ENCODE data around the gene PLEKHA1.

Gene PLEKHA1

DNA sequence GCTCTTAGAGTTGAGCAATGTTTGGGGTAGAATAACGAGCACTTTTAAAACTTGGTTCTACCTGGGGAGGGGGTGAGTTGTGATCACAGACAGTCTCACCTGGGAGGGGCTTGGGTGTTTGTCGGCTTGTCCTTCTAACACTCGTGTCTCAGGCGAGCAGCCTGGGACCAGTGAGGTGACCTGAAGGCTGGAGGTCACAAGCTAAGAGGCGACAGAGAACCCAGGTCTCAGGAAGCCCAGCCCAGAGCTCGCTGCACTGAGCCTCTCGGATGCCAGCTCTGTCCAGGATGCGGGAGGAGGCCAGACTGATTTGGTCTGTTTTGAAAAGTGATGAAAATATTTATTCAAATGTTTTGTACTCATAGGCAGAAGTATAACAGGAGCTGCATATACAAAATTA lies 98.6 kb downstream of the PLEKHA1 start:
- H3K9ac ChIP-seq (ENCODE audit: low read length), result no peak overlapping the region
- H3K27ac ChIP-seq (ENCODE audit: low read depth, low read length), result no peak overlapping the region
- peaks cover 39% of the 10 kb centered on the region for H3K4me1 ChIP-seq (ENCODE audit: control insufficient read depth, insufficient read depth, low read length)
- H3K36me3 ChIP-seq (ENCODE audit: control insufficient read depth, insufficient read depth, low read length), result no peaks in the 10 kb centered on the region
- no peaks in the 10 kb centered on the region for H3K9me3 ChIP-seq (ENCODE audit: control insufficient read depth, insufficient read depth, low read depth, low read length)
- H3K27me3 ChIP-seq (ENCODE audit: control insufficient read depth, insufficient read depth, low read length), result no peaks in the 10 kb centered on the region; the same call in 1 of the 2 replicates
- H3K4me3 ChIP-seq (ENCODE audit: low read depth, low read length), result no peak overlapping the region

DNA sequence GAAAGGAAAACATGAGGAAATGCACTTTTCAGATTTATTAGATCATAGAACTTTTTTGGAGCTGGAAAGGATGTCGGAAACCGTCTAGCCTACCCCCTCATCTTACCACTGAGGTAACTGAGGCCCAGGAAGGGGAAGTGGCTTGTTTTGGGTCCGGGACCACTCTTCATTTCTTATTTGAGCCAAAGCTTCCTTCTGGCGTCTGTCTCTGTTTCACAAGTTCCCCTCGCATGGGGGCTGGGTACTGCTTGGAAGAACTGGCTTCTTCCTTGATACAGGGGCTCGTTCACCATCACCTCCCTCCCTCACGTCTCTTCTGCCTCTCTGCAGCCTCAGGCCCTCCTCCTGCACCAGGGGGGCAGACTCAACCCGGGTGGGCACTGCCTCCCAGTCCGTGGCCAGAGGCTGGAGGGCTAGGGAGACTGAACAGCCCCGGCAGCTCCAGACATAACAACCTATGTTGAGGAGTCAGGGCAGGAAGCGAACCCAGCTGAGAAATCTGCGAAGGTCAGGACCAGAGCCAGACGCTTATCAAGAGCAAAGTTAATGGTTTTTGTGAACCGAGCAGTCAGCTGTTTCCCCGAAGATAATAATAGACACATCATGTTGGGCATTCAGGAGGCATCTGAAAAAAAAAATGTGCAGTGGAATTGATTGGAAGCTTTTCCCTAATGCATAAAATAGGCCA lies 99.8 kb downstream of the PLEKHA1 start:
- no peaks in the 10 kb centered on the region; the same call in 1 of the 2 replicates for H3K27me3 ChIP-seq (ENCODE audit: control insufficient read depth, insufficient read depth, low read length)
- H3K4me1 ChIP-seq (ENCODE audit: control insufficient read depth, insufficient read depth, low read length), result peaks cover 47% of the 10 kb centered on the region
- H3K9me3 ChIP-seq (ENCODE audit: control insufficient read depth, insufficient read depth, low read depth, low read length), result no peaks in the 10 kb centered on the region
- H3K4me3 ChIP-seq (ENCODE audit: low read depth, low read length), result no peak overlapping the region
- peak overlapping the region; percentile 31; the same call in 1 of the 2 replicates for H3K27ac ChIP-seq (ENCODE audit: low read depth, low read length)
- H3K9ac ChIP-seq (ENCODE audit: low read length), result no peak overlapping the region
- no peaks in the 10 kb centered on the region for H3K36me3 ChIP-seq (ENCODE audit: control insufficient read depth, insufficient read depth, low read length)

DNA sequence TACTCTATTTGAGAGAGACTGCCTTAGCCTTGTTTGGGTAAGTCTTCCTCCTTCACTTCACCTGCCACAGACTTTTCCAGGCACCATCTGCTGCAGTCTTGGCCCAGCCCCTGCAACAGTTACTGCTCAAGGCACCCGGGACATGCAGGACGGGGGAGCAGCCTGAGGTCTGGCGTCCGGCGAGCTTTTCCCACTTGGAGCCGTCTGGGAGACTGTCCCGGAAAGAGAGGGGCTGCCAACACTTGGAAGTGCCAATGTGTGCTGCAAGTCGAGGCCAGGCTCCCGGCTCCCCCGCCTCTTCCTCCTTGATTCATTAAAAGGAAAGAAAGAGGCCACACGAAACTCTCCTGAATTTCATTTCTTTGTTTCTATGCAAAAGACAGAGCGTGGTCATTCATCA lies 100.6 kb downstream of the PLEKHA1 start:
- H3K27ac ChIP-seq (ENCODE audit: low read depth, low read length), result peak overlapping the region; percentile 31; the same call in 1 of the 2 replicates

DNA sequence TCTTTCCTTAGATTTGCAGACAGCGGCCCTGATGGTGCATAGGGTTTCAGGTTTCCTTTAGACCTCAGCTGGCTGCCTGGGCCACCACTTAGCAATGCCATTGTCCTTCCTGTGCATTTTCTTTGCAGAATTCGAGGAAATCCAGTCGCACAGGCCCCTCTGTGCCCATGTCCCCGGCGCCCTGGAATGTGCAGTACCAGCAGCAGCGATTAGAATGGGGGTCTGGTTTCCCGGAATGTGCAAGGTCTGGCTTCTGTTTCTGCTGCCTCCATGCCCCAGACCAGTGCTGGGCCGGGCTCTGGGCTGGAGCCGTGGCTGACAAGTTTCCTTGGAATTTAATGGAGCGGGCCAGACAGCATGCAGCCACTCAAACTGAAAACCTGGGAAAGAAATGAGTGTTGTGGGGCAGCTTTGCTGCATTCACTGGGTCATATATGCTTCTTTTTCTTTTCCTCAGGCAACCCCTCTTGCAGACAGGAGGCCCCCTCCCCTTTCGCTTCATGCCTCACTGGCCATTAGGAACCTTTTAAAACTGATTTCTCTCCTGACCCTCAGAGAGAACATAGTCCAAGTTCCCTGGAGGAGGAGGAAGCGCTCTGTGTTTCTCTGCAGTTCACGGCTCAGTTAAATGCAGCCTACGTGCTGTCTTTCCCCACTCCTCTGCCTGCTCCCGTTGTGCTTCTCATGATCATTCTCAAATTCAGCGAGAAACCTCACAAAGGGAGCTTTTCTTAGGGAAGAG lies 101.3 kb downstream of the PLEKHA1 start:
- Histone ChIP-seq H3K9ac (ENCODE audit: low read length) (peak overlapping the region; percentile 27), H3K9me3 (ENCODE audit: control insufficient read depth, insufficient read depth, low read depth, low read length) (no peaks in the 10 kb centered on the region), H3K36me3 (ENCODE audit: control insufficient read depth, insufficient read depth, low read length) (no peaks in the 10 kb centered on the region), H3K27me3 (ENCODE audit: control insufficient read depth, insufficient read depth, low read length) (no peaks in the 10 kb centered on the region), H3K4me3 (ENCODE audit: low read depth, low read length) (no peak overlapping the region), H3K4me1 (ENCODE audit: control insufficient read depth, insufficient read depth, low read length) (peaks cover 47% of the 10 kb centered on the region), H3K27ac (ENCODE audit: low read depth, low read length) (no peak overlapping the region; the same call in 1 of the 2 replicates)

More for the DNA sequence above, 100.6 kb downstream of the PLEKHA1 start:
- Histone ChIP-seq H3K4me3 (ENCODE audit: low read depth, low read length) (no peak overlapping the region), H3K9ac (ENCODE audit: low read length) (no peak overlapping the region), H3K9me3 (ENCODE audit: control insufficient read depth, insufficient read depth, low read depth, low read length) (no peaks in the 10 kb centered on the region), H3K27me3 (ENCODE audit: control insufficient read depth, insufficient read depth, low read length) (no peaks in the 10 kb centered on the region), H3K4me1 (ENCODE audit: control insufficient read depth, insufficient read depth, low read length) (peaks cover 47% of the 10 kb centered on the region), H3K36me3 (ENCODE audit: control insufficient read depth, insufficient read depth, low read length) (no peaks in the 10 kb centered on the region)

DNA sequence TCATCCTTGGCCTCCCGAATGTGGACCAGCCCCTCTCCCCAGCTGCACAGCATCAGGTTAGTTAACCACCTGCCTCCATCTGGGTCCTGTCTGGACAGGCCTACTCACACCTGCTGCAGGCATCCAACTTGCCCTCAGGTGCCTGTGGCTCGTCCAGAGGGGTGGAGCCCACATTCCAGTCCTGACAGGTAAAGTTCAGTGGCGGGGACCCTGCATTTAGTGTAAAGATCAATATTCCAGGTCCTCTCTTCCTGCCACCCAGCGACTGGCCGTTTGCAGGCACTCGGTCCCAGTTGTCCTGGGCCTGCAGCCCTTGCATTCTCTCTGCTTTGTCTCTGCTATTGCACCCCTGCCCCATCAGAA lies 101.8 kb downstream of the PLEKHA1 start:
- Histone ChIP-seq H3K9ac (ENCODE audit: low read length) (peak overlapping the region; percentile 27), H3K9me3 (ENCODE audit: control insufficient read depth, insufficient read depth, low read depth, low read length) (peaks cover 2% of the 10 kb centered on the region; the same call in 1 of the 2 replicates), H3K27me3 (ENCODE audit: control insufficient read depth, insufficient read depth, low read length) (no peaks in the 10 kb centered on the region), H3K4me1 (ENCODE audit: control insufficient read depth, insufficient read depth, low read length) (peaks cover 47% of the 10 kb centered on the region), H3K4me3 (ENCODE audit: low read depth, low read length) (no peak overlapping the region), H3K27ac (ENCODE audit: low read depth, low read length) (no peak overlapping the region), H3K36me3 (ENCODE audit: control insufficient read depth, insufficient read depth, low read length) (no peaks in the 10 kb centered on the region)

DNA sequence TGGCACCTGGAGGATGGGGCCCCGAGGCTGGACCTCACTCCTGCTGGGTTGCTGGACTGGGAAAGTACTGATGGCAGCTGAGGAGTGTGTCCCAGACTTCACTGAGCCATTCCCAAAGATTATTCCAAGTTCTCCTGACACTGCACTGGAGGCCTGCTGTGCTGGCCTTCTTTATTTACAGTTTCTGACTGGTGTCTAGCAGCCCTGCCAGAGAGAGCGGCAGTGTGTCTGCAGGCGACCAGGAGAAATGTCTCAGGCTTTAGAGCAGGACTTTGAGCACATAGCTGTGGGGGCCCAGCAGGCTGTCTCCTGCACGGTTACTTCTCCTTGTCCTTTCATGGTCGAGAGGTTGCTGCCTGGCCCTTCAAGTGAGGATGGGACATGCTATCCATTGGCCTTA lies 102.9 kb downstream of the PLEKHA1 start:
- Histone ChIP-seq H3K9me3 (ENCODE audit: control insufficient read depth, insufficient read depth, low read depth, low read length) (peaks cover 13% of the 10 kb centered on the region), H3K27me3 (ENCODE audit: control insufficient read depth, insufficient read depth, low read length) (no peaks in the 10 kb centered on the region), H3K27ac (ENCODE audit: low read depth, low read length) (no peak overlapping the region), H3K4me3 (ENCODE audit: low read depth, low read length) (no peak overlapping the region), H3K36me3 (ENCODE audit: control insufficient read depth, insufficient read depth, low read length) (no peaks in the 10 kb centered on the region), H3K9ac (ENCODE audit: low read length) (no peak overlapping the region), H3K4me1 (ENCODE audit: control insufficient read depth, insufficient read depth, low read length) (peaks cover 47% of the 10 kb centered on the region)

DNA sequence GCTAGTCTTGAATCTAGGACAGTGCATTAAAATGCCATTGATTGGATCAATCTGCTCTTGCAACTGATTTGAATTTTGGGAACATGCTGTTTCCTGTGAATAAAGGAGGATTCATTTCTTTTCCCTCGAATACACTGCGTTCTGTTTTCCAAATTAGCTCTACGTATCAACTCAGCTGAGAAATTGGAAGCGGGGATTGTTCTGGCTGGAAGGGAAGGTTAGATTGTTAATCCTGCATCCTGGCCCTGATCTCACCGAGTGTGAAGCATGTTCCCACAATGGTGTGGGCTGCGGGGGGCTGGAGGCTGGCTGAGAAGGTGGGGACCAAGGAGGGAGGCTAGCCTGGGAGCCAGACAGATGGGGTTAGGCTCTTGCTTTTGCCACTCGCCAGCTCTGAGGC lies 104.5 kb downstream of the PLEKHA1 start:
- Histone ChIP-seq H3K9me3 (ENCODE audit: control insufficient read depth, insufficient read depth, low read depth, low read length) (peaks cover 13% of the 10 kb centered on the region), H3K27ac (ENCODE audit: low read depth, low read length) (no peak overlapping the region), H3K27me3 (ENCODE audit: control insufficient read depth, insufficient read depth, low read length) (no peaks in the 10 kb centered on the region), H3K4me3 (ENCODE audit: low read depth, low read length) (no peak overlapping the region), H3K4me1 (ENCODE audit: control insufficient read depth, insufficient read depth, low read length) (peaks cover 46% of the 10 kb centered on the region), H3K9ac (ENCODE audit: low read length) (no peak overlapping the region), H3K36me3 (ENCODE audit: control insufficient read depth, insufficient read depth, low read length) (no peaks in the 10 kb centered on the region)

DNA sequence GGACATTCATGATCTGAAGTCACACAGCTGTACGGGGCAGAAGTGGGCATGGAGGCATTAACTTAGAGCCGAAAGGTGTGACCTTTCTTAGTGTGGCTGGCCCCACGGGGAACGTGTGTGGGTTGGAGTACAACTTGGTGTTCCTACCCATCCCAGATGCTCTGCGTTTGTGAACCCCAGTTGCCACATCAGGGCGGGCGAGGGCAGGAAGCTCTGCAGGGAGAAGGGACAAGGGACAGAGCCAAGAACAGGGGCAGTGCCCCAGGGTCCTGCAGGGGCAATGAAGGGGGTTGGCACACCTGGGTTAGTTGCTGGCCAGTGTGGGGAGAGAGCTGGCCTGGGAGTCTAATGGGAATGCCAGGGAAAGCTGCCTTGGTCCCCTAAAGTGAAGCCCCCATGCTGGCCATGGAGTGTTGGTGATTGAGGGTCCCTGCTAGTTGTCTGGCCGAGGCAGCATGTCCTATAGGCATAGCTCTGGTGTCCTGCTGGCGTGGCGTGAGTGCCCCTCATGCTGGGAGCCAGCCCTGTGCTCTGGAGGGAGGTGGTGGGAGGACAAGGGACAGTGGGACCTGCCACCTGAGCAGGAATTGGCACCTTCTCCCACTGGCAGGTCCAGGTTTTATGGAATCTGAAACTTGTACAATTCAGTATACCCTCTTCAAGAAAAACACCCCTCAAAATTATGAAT lies 105.8 kb downstream of the PLEKHA1 start:
- peaks cover 32% of the 10 kb centered on the region for H3K4me1 ChIP-seq (ENCODE audit: control insufficient read depth, insufficient read depth, low read length)
- no peak overlapping the region for H3K27ac ChIP-seq (ENCODE audit: low read depth, low read length)
- H3K9me3 ChIP-seq (ENCODE audit: control insufficient read depth, insufficient read depth, low read depth, low read length), result peaks cover 13% of the 10 kb centered on the region
- no peaks in the 10 kb centered on the region for H3K36me3 ChIP-seq (ENCODE audit: control insufficient read depth, insufficient read depth, low read length)
- no peak overlapping the region for H3K4me3 ChIP-seq (ENCODE audit: low read depth, low read length)
- H3K9ac ChIP-seq (ENCODE audit: low read length), result no peak overlapping the region
- H3K27me3 ChIP-seq (ENCODE audit: control insufficient read depth, insufficient read depth, low read length), result no peaks in the 10 kb centered on the region

DNA sequence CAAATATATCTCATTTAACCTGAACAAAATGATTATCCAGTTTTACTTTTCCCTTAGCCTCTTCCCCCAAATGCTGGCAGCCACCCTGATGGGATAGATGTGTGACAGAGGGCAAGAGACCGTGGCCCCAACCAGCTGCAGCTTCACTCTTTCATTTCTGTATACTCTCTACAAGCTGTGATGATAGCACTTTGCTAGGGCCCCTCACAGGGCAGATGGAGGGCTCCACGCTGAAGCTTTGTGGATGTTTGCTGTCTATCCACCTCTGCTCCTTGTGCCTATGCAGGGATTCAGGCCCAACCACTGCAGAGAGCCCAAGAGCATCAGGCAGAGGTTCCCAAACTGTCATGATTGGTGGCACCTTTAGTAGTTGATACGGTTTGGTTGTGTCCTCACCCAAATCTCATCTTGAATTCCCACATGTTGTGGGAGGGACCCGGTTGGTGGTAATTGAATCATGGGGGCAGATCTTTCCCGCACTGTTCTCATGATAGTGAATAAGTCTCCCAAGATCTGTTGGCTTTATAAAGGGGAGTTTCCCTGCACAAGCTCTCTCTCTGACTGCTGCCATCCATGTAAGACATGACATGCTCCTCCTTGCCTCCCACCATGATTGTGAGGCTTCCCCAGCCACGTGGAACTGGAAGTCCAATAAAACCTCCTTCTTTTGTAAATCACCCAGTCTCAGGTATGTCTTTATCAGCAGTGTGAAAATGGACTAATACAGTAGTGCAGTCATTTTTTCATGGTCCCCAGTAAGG lies 107.0 kb downstream of the PLEKHA1 start:
- Histone ChIP-seq H3K4me1 (ENCODE audit: control insufficient read depth, insufficient read depth, low read length) (peaks cover 21% of the 10 kb centered on the region), H3K27me3 (ENCODE audit: control insufficient read depth, insufficient read depth, low read length) (no peaks in the 10 kb centered on the region), H3K27ac (ENCODE audit: low read depth, low read length) (no peak overlapping the region), H3K4me3 (ENCODE audit: low read depth, low read length) (no peak overlapping the region), H3K9ac (ENCODE audit: low read length) (no peak overlapping the region), H3K9me3 (ENCODE audit: control insufficient read depth, insufficient read depth, low read depth, low read length) (peaks cover 13% of the 10 kb centered on the region), H3K36me3 (ENCODE audit: control insufficient read depth, insufficient read depth, low read length) (no peaks in the 10 kb centered on the region)

Measured in HUES6 (cell line).